ENCODE results near the gene TUBA1C. TPM values are rescaled to one million over a fixed set of nuclear protein-coding genes. Genes with fewer than 3 reads are reported as not detected.
A peak's percentile ranks its signal among the peaks of the same experiment; 100 is the strongest.

TUBA1C gene
- total and polyA plus RNA-seq, 2 of the 8 experiments (the other 6 are each of a cell fraction or from before 2014, with no cell fraction given) = 504 to 3,101 TPM

- Histone ChIP-seq H4K5ac (ENCODE audit: insufficient read length, low read depth, low read length) (peak overlapping the region; percentile 20), H2BK12ac (ENCODE audit: low read depth, low read length) (no peak overlapping the region), H2AFZ (ENCODE audit: low read length) (0 out of 2 replicates have a peak overlapping the region, but pooled peaks have one; percentile 56), H3K79me2 (ENCODE audit: control insufficient read depth in 1 of 2, insufficient read depth in 2 of 2, low read length in 2 of 2) (peaks cover 0 to 6% of the 10 kb centered on the region in 2 experiments; a peak in 1 of 4 replicates), H3K4ac (replicated peaks; ENCODE audit: insufficient read length, low read depth, low read length) (no peak overlapping the region), H3K9ac (replicated peaks in 1 of 4; ENCODE audit: extremely low read depth in 1 of 4, low read depth in 3 of 4, low read length in 3 of 4) (peak overlapping the region in 3 of 4 experiments; percentile 62 to 79 (median 63); a peak in 4 of 7 replicates), H3K27me3 (replicated peaks in 1 of 4; ENCODE audit: control insufficient read depth in 3 of 4, extremely low read depth in 1 of 4, insufficient read depth in 3 of 4, low read length in 3 of 4) (no peaks in the 10 kb centered on the region), H4K8ac (ENCODE audit: extremely low read depth, insufficient read depth, low read length) (peak overlapping the region; percentile 60; the same call in 1 of the 2 replicates), H2AK5ac (ENCODE audit: low read depth, low read length) (no peak overlapping the region), H2BK20ac (ENCODE audit: low read length) (no peak overlapping the region), H4K91ac (replicated peaks; ENCODE audit: insufficient read length, low read length) (no peak overlapping the region), H3K4me1 (replicated peaks in 1 of 4; ENCODE audit: control insufficient read depth in 3 of 4, insufficient read depth in 4 of 4, low read length in 3 of 4) (peaks cover 4 to 13% (median 6%) of the 10 kb centered on the region in 4 experiments; a peak in 6 of 7 replicates), H3K36me3 (ENCODE audit: control insufficient read depth in 2 of 4, insufficient read depth in 4 of 4, low read length in 3 of 4) (peaks cover 0 to 18% (median 9%) of the 10 kb centered on the region in 4 experiments; a peak in 6 of 8 replicates), H3K79me1 (ENCODE audit: low read depth, low read length) (no peaks in the 10 kb centered on the region; the same call in 1 of the 2 replicates), H3K56ac (replicated peaks; ENCODE audit: insufficient read length, low read depth, low read length) (no peak overlapping the region), H4K20me1 (replicated peaks in 1 of 2; ENCODE audit: control insufficient read depth in 1 of 2, insufficient read depth in 2 of 2, low read length in 2 of 2) (no peaks in the 10 kb centered on the region), H3K4me2 (ENCODE audit: insufficient read depth in 1 of 2, low read depth in 2 of 2, low read length in 2 of 2) (peak overlapping the region; percentile 66 to 100), H2BK120ac (replicated peaks; ENCODE audit: low read depth, low read length) (no peak overlapping the region), H3K4me3 (ENCODE audit: extremely low read depth in 1 of 4, insufficient read depth in 2 of 4, low read depth in 3 of 4, low read length in 4 of 4) (peak overlapping the region; percentile 87 to 96 (median 90)), H2BK15ac (ENCODE audit: low read length) (0 out of 2 replicates have a peak overlapping the region, but pooled peaks have one; percentile 2), H3K23ac (ENCODE audit: insufficient read length) (no peak overlapping the region), H3K9me3 (ENCODE audit: insufficient read depth in 2 of 2, low read depth in 1 of 2, low read length in 1 of 2) (no peaks in the 10 kb centered on the region), H3K27ac (ENCODE audit: low read depth, low read length) (no peak overlapping the region), H3K23me2 (ENCODE audit: low read depth, low read length) (peaks cover 7% of the 10 kb centered on the region; the same call in 1 of the 2 replicates), H3K14ac (ENCODE audit: insufficient read length) (no peak overlapping the region), H3K18ac (ENCODE audit: extremely low read depth, low read length) (no peak overlapping the region; the same call in 1 of the 2 replicates), H2BK5ac (ENCODE audit: low read depth, low read length) (no peak overlapping the region)
- DNase-seq (ENCODE audit: low read depth in 1 of 2, low spot score in 2 of 2) (no peak), FAIRE-seq (no peak)
- ChIA-PET CTCF (ENCODE audit: partially characterized antibody) (interaction anchor here (0.6 to 9.2 kb wide), 10 partner anchors 10 to 52 kb away, joined by 3 to 76 read pairs (median 8); partner anchors contain the start of genes DNAJC22 and PRPH), POLR2A (ENCODE audit: partially characterized antibody) (interaction anchor here (0.6 to 4.6 kb wide), 9 partner anchors 11 to 1100 kb away, joined by 3 to 37 read pairs (median 6); partner anchors contain the start of genes PRKAG1 and PRPH)
- WGBS, 2 experiments (ENCODE audit: extremely low coverage in 1 of 2, insufficient coverage in 1 of 2, insufficient read length in 1 of 2, insufficient replicate concordance in 2 of 2, low coverage in 1 of 2, low lambda C conversion rate in 2 of 2, missing lambda C conversion rate in 1 of 2) = 54% methylated on average over 12 of the region's 12 CpGs; no CpG with 5 or more reads in 1 of the 2 experiments
- no peak for TF ChIP-seq TAF1 (IDR thresholded peaks at IDR 0.05; ENCODE audit: low read depth, low read length)
- TF ChIP-seq JUN (IDR thresholded peaks at IDR 0.05; ENCODE audit: low read depth, low read length) = no peak
- no peak for TF ChIP-seq HDAC2 (IDR thresholded peaks at IDR 0.05; ENCODE audit: borderline replicate concordance in 1 of 2, low read depth in 2 of 2, low read length in 2 of 2)
These were observed 57.5 kb downstream of the TUBA1C start for GRCh38 chr12:49322367-49322707.

All from H1 (cell line).